Measurements from ENCODE around the gene NT5M.

Gene NT5M

DNA sequence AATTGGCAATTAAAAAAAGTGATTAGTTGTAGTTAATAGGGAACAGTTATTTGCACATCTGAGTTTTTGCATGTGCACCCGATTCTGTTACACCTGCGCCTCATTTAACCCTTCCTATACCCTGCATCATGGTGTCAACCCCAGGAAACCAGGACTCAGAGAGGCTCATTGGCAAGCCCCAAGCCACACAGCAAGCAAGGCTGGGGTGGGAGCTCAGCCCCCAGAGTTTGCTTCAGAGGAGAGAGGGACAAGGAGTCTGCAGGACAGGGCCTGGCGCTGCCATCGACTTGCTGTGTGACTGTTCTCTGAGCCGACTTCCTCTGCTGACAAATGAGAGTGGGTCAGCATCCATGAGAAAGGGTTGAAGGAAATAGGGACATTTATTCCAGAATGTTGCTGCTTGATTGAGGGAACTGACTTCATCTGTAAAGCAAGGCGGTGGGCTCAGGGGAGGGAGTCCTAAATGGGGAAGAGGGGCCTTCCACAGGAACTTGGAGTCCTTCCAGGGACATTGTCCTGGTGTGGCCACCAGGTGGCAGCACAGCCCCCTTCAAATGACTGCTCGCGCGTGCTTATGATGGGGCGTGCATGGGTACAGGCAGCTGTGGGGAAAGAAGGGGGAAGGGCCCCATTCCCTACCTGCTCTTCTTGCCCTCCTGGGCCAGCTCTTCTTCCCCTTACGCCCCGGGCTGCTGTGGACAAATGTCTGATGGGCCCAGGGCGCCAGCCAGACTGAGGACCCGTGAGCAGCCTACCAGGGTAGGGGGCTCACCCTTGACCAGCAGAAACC is 51.6 kb downstream of the NT5M start:
- no peak for FAIRE-seq
- DNase-seq (ENCODE audit: low spot score) = no peak

- FAIRE-seq = no peak
- DNase-seq (ENCODE audit: low spot score) = no peak
These were observed 52.3 kb downstream of the NT5M start for GRCh38 chr17:17355426-17355825.

GRCh38 chr17:17356149-17356930 is 53.2 kb downstream of the NT5M start:
- DNase-seq (ENCODE audit: low spot score) (peak; percentile 45), FAIRE-seq (no peak)

- FAIRE-seq = no peak
These were observed 53.7 kb downstream of the NT5M start for GRCh38 chr17:17356931-17357270.

GRCh38 chr17:17358060-17358751 is 55.0 kb downstream of the NT5M start:
- DNase-seq (ENCODE audit: low spot score) (no peak), FAIRE-seq (no peak)

More at GRCh38 chr17:17356931-17357270, 53.7 kb downstream of the NT5M start:
- no peak for DNase-seq (ENCODE audit: low spot score)

DNA sequence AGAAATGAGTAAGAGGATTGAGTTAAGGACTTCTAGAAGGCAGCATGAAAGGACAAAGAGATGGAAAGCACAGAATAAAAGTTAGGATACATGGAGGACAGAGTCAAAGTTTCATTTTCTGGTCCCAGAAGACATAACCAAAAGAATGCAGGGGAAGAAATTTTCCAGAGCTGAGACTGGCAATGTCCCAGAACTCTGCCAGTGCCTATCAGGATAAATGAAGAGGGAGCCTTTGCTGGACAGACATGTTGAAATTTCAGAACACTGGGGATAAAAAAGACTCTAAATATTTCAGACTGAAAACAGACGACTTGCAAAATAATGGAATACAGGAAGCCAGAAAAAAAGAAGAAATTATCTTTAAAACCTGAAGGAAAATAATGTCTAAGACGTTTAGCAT is 55.7 kb downstream of the NT5M start:
- DNase-seq (ENCODE audit: low spot score) (no peak), FAIRE-seq (no peak)

DNA sequence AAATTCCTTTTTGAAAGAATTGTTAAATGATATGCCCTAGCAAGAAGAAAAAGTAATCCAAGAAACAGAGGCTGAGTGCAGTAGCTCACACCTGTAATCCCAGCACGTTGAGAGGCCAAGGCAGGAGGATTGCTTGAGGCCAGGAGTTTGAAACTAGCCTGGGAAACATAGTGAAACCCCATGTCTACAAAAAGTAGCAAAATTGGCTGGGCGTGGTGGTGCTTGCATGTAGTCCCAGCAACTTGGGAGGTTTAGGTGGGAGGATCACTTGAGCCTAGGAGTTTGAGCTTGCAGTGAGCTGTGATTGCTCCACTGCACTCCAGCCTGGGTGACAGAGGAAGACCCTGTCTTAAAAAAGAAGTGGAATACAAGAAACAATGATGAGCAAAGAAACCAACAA is 56.1 kb downstream of the NT5M start:
- no peak for FAIRE-seq
- no peak for DNase-seq (ENCODE audit: low spot score)

GRCh38 chr17:17360087-17360730 is 57.0 kb downstream of the NT5M start:
- DNase-seq (ENCODE audit: low spot score) (no peak), FAIRE-seq (no peak)

- FAIRE-seq = no peak
These were observed 58.3 kb downstream of the NT5M start for GRCh38 chr17:17361543-17361866.

GRCh38 chr17:17361867-17362539 is 58.8 kb downstream of the NT5M start:
- FAIRE-seq = no peak
- DNase-seq (ENCODE audit: low spot score) = no peak

More at GRCh38 chr17:17361543-17361866, 58.3 kb downstream of the NT5M start:
- no peak for DNase-seq (ENCODE audit: low spot score)

- no peak for DNase-seq (ENCODE audit: low spot score)
- FAIRE-seq = no peak
These were observed 59.4 kb downstream of the NT5M start for GRCh38 chr17:17362540-17362930.

DNA sequence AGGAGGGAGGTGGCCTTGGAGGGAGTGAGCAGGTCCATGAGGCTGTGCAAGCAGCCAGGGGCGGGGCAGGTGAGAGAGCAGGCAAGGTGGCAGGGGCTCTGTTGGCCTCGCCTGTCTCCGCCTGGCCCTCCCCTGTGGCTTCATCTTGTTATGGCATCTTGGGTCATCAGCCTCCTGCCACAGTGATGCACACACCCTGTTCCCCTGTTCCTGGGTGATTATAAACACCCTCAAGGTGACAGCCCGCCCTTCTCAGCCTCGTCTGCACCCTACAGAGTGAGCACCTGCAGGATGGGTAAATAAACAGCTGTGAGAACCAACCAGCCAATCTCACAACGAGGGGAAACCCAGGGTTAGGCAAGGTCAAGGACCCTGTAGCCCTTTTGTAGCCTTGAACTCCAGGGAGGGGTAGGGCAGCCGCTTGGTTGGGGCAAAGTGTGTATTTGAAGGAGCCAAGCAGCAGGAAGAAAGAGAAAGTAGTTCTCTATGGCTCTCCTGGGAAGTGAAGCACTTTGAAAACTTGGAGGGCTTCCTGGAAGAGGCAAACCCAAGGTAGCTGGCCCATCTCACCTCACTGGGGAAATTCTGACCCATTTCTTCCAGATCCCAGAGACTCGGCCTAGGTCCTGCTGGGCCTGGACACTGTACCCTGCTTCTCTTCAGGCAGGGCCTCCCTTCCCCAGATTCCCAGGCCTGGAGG is 60.6 kb downstream of the NT5M start:
- FAIRE-seq = no peak

DNA sequence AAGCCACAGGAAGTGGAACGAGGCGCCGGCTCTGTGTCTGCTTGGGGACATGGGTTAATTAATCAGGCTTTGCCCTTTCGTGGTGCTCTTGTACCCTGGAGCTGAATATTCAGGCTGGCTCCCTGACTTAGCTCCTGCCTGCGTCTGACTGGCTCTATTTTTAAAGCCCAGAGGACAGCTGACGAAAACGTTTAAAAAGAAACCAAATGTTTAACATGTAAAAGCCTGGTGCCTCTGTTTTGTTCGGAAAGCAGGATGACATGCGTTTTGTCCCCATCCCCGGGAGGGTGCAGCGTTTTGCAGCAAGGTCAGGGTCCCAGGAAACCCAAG is 61.1 kb downstream of the NT5M start:
- FAIRE-seq (no peak), DNase-seq (ENCODE audit: low spot score) (no peak)

More for the DNA sequence above, 60.6 kb downstream of the NT5M start:
- no peak for DNase-seq (ENCODE audit: low spot score)

DNA sequence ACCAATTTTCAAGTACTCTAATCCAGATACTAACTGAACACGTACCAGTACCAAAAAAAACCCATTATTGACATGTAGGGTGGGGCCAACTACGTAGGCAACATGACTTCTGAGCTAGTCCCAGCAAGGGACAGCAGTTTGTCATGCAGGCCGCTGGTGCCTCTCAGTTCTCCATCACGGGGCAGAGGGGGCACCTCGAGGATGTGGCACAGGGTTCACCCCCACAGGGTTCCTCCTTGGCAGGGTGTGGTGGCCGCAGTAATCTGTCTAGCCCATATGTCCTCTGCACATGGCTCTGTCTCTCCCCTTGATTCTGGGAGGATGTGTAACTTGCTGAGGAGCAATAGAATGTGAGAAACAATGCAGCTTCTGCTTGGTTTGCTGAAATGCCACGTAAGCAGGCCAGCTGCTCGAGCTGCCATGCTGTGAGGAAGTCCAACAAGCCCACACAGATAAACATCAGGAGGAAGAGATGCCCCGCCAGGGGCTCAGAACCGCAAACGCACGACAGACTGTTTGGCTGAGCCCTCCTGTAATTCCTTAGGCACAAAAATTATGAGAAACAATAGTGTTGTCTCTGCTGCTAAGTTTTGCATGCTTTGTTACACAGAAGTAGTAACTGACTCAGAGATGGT is 62.4 kb downstream of the NT5M start:
- no peak for DNase-seq (ENCODE audit: low spot score)
- no peak for FAIRE-seq

GRCh38 chr17:17366235-17366634 is 63.1 kb downstream of the NT5M start:
- no peak for DNase-seq (ENCODE audit: low spot score)
- FAIRE-seq = no peak

GRCh38 chr17:17366941-17367875 is 64.0 kb downstream of the NT5M start:
- DNase-seq (ENCODE audit: low spot score) (no peak), FAIRE-seq (no peak)

GRCh38 chr17:17367931-17368330 is 64.8 kb downstream of the NT5M start:
- no peak for FAIRE-seq
- no peak for DNase-seq (ENCODE audit: low spot score)

GRCh38 chr17:17370711-17371110 is 67.5 kb downstream of the NT5M start:
- DNase-seq (ENCODE audit: low spot score) (no peak), FAIRE-seq (no peak)

DNA sequence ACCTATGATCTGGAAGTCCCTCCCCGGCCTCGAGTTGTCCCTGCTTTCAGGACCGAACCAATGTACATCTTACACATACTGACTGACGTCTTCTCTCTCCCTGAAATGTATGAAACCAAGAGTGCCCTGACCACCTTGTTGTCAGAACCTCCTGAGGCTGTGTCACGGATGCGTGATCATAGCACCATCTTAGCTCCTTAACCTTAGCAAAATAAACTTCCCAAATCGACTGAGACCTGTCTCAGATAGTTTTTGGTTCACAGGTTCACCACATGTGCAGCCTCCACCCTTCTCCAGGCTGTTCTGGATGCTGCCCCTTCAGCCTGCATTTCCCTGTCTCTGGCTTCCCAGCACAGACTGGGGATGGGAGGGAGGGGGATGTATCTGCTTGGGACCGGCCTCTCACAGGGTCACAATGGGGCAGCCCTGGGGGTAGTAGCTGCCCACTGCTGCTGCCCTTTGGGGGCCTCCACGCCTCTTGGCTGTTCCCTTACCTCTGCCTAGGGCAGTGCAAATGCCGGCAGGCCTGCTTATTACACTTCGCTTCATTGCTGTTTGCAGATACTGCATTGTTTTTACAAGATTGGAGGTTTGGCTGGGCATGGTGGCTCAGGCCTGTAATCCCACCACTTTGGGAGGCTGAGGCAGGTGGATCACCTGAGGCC is 69.8 kb downstream of the NT5M start:
- DNase-seq (ENCODE audit: low spot score) (no peak), FAIRE-seq (no peak)
